Measurements from ENCODE around the gene GREM2.

The GREM2 gene

GRCh38 chr1:240499012-240499411 lies 112.9 kb downstream of the GREM2 start:
- no peak for DNase-seq (ENCODE audit: low spot score)

- no peak for DNase-seq (ENCODE audit: low spot score)
These were observed 113.6 kb downstream of the GREM2 start for GRCh38 chr1:240498335-240498734.

GRCh38 chr1:240497908-240498307 lies 114.0 kb downstream of the GREM2 start:
- DNase-seq (ENCODE audit: low spot score), result no peak

- no peak for DNase-seq (ENCODE audit: low spot score)
These were observed 115.0 kb downstream of the GREM2 start for GRCh38 chr1:240496941-240497340.

- DNase-seq (ENCODE audit: low spot score), result no peak
These were observed 115.6 kb downstream of the GREM2 start for GRCh38 chr1:240496356-240496755.

GRCh38 chr1:240495601-240496000 lies 116.4 kb downstream of the GREM2 start:
- no peak for DNase-seq (ENCODE audit: low spot score)

- DNase-seq (ENCODE audit: low spot score), result no peak
These were observed 119.0 kb downstream of the GREM2 start for GRCh38 chr1:240492832-240493440.

- no peak for DNase-seq (ENCODE audit: low spot score)
These were observed 120.2 kb downstream of the GREM2 start for GRCh38 chr1:240491796-240492195.

- no peak for DNase-seq (ENCODE audit: low spot score)
These were observed 120.8 kb downstream of the GREM2 start for GRCh38 chr1:240491156-240491555.

- no peak for DNase-seq (ENCODE audit: low spot score)
These were observed 124.5 kb downstream of the GREM2 start for GRCh38 chr1:240487493-240487892.

GRCh38 chr1:240486611-240487010 lies 125.3 kb downstream of the GREM2 start:
- DNase-seq (ENCODE audit: low spot score), result no peak

GRCh38 chr1:240484804-240485443 lies 127.0 kb downstream of the GREM2 start:
- no peak for DNase-seq (ENCODE audit: low spot score)

- no peak for DNase-seq (ENCODE audit: low spot score)
These were observed 133.4 kb downstream of the GREM2 start for GRCh38 chr1:240478536-240478935.

GRCh38 chr1:240475832-240476231 lies 136.1 kb downstream of the GREM2 start:
- no peak for DNase-seq (ENCODE audit: low spot score)

- no peak for DNase-seq (ENCODE audit: low spot score)
These were observed 137.8 kb downstream of the GREM2 start for GRCh38 chr1:240474133-240474614.

- no peak for DNase-seq (ENCODE audit: low spot score)
These were observed 143.3 kb downstream of the GREM2 start for GRCh38 chr1:240468656-240469055.

GRCh38 chr1:240467895-240468294 lies 144.1 kb downstream of the GREM2 start:
- DNase-seq (ENCODE audit: low spot score), result no peak

GRCh38 chr1:240466509-240466908 lies 145.4 kb downstream of the GREM2 start:
- no peak for DNase-seq (ENCODE audit: low spot score)

- no peak for DNase-seq (ENCODE audit: low spot score)
These were observed 146.4 kb downstream of the GREM2 start for GRCh38 chr1:240465531-240465940.

GRCh38 chr1:240464099-240464498 lies 147.9 kb downstream of the GREM2 start:
- no peak for DNase-seq (ENCODE audit: low spot score)

- DNase-seq (ENCODE audit: low spot score), result no peak
These were observed 149.1 kb downstream of the GREM2 start for GRCh38 chr1:240462766-240463395.

GRCh38 chr1:240462277-240462676 lies 149.7 kb downstream of the GREM2 start:
- no peak for DNase-seq (ENCODE audit: low spot score)

- DNase-seq (ENCODE audit: low spot score), result no peak
These were observed 154.8 kb downstream of the GREM2 start for GRCh38 chr1:240457203-240457602.

Measured in pons (tissue), 1 donor.